GM23338 (cell line): ENCODE data around the gene RAP1GAP2. TPM values are rescaled to one million over a fixed set of nuclear protein-coding genes. Genes with fewer than 3 reads are reported as not detected.

ENCODE experiments used
- EZH2 ChIP-seq: fragments of 200-600 bp; sonication (generic); IDR thresholded peaks from one replicate; pipeline ENCODE4 v1.8.0; 2017; ENCODE audit warnings: antibody characterized with exemption, mild to moderate bottlenecking, low read depth; ENCODE audit not compliant: unreplicated experiment
- EZH2phosphoT487 ChIP-seq: fragments of 200-600 bp; sonication (generic); IDR thresholded peaks from one replicate; pipeline ENCODE4 v1.8.1; 2018; ENCODE audit warnings: antibody characterized with exemption; ENCODE audit not compliant: unreplicated experiment
- NANOG ChIP-seq: IDR thresholded peaks from 2 replicates; pipeline ENCODE4 v1.6.1; 2016; ENCODE audit warnings: antibody characterized with exemption, borderline replicate concordance
- POLR2AphosphoS5 ChIP-seq: IDR thresholded peaks from 2 replicates; pipeline ENCODE4 v1.6.1; 2016; ENCODE audit warnings: antibody characterized with exemption, low read depth
- STAT1 ChIP-seq: IDR thresholded peaks from one replicate; pipeline ENCODE4 v1.6.1; 2016; ENCODE audit warnings: antibody characterized with exemption; ENCODE audit not compliant: unreplicated experiment
- ZNF114 ChIP-seq: fragments of 250-450 bp; sonication (Bioruptor Pico); IDR thresholded peaks from 2 replicates; pipeline ENCODE4 v1.5.0; 2020; ENCODE audit warnings: mild to moderate bottlenecking, moderate library complexity
- ZNF331 ChIP-seq: fragments of 250-450 bp; sonication (Bioruptor Pico); IDR thresholded peaks from 2 replicates; pipeline ENCODE4 v1.5.0; 2020; ENCODE audit warnings: low read depth, mild to moderate bottlenecking, moderate library complexity
- polyA plus RNA-seq: library from polyadenylated mRNA; unstranded; fragments of >200 nt; fragmentation: Nextera tagmentation; extraction: Ambion mirVana; gene quantifications from 2 replicates; pipeline ENCODE4 v1.2.1, GENCODE V29; 2016
- total RNA-seq: library from RNA; depleted of rRNA; stranded (reverse); fragments of >200 nt; shearing (Covaris generic); gene quantifications from 2 replicates; pipeline ENCODE4 v1.2.3, GENCODE V29; 2014
- TF ChIP-seq, protein P1 (sequence below): fragments of 250-450 bp; sonication (Bioruptor Pico); IDR thresholded peaks from 2 replicates; pipeline ENCODE4 v1.5.0; 2020; ENCODE audit warnings: mild to moderate bottlenecking, moderate library complexity
- TF ChIP-seq, protein P2 (sequence below): IDR thresholded peaks from 2 replicates; pipeline ENCODE4 v1.6.1; 2016; ENCODE audit warnings: antibody characterized with exemption
- TF ChIP-seq, protein P3 (sequence below), 2 experiments: fragments of 200-600 bp in 1 of 2; sonication (generic) in 1 of 2; conservative IDR thresholded peaks; 2 replicates each; pipeline versions ENCODE4 v1.5.1 to v1.6.1; 2016 to 2017; ENCODE audit warnings: antibody characterized with exemption in 2 of 2, low read depth in 2 of 2, mild to moderate bottlenecking in 2 of 2, moderate library complexity in 1 of 2

RAP1GAP2 gene
- total and polyA plus RNA-seq, 2 experiments from 2014 or later = 17.8 to 46.1 TPM

DNA sequence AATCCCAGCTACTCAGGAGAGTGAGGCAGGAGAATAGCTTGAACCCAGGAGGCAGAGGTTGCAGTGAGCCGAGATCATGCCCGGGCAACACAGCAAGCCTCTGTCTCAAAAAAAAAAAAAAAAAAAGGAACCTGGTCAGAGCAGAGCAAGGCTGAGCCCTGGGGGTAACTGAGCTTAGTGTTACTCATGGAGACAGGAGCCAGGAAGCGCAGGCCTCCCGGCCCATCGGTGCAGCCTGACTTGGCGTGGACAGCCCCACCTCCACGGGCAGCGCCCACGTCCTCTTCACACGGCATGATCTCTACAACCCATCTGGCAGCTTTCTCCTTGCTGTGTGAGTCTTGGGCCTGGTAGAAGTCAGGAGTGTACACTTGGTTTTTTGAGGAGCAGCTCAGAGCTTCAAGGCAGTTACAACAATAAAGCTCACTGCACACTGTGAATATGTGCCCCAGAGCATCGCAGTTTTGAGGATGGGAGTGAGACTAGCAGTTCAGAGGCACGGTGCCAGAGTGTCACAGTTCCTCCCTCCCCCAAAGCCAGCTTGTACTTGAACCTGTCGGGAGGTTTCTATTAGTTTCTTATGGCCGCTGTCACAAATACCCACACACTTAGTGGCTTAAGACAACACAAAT lies 129.9 kb downstream of the RAP1GAP2 start (continued):
- TF ChIP-seq, protein P1, sequence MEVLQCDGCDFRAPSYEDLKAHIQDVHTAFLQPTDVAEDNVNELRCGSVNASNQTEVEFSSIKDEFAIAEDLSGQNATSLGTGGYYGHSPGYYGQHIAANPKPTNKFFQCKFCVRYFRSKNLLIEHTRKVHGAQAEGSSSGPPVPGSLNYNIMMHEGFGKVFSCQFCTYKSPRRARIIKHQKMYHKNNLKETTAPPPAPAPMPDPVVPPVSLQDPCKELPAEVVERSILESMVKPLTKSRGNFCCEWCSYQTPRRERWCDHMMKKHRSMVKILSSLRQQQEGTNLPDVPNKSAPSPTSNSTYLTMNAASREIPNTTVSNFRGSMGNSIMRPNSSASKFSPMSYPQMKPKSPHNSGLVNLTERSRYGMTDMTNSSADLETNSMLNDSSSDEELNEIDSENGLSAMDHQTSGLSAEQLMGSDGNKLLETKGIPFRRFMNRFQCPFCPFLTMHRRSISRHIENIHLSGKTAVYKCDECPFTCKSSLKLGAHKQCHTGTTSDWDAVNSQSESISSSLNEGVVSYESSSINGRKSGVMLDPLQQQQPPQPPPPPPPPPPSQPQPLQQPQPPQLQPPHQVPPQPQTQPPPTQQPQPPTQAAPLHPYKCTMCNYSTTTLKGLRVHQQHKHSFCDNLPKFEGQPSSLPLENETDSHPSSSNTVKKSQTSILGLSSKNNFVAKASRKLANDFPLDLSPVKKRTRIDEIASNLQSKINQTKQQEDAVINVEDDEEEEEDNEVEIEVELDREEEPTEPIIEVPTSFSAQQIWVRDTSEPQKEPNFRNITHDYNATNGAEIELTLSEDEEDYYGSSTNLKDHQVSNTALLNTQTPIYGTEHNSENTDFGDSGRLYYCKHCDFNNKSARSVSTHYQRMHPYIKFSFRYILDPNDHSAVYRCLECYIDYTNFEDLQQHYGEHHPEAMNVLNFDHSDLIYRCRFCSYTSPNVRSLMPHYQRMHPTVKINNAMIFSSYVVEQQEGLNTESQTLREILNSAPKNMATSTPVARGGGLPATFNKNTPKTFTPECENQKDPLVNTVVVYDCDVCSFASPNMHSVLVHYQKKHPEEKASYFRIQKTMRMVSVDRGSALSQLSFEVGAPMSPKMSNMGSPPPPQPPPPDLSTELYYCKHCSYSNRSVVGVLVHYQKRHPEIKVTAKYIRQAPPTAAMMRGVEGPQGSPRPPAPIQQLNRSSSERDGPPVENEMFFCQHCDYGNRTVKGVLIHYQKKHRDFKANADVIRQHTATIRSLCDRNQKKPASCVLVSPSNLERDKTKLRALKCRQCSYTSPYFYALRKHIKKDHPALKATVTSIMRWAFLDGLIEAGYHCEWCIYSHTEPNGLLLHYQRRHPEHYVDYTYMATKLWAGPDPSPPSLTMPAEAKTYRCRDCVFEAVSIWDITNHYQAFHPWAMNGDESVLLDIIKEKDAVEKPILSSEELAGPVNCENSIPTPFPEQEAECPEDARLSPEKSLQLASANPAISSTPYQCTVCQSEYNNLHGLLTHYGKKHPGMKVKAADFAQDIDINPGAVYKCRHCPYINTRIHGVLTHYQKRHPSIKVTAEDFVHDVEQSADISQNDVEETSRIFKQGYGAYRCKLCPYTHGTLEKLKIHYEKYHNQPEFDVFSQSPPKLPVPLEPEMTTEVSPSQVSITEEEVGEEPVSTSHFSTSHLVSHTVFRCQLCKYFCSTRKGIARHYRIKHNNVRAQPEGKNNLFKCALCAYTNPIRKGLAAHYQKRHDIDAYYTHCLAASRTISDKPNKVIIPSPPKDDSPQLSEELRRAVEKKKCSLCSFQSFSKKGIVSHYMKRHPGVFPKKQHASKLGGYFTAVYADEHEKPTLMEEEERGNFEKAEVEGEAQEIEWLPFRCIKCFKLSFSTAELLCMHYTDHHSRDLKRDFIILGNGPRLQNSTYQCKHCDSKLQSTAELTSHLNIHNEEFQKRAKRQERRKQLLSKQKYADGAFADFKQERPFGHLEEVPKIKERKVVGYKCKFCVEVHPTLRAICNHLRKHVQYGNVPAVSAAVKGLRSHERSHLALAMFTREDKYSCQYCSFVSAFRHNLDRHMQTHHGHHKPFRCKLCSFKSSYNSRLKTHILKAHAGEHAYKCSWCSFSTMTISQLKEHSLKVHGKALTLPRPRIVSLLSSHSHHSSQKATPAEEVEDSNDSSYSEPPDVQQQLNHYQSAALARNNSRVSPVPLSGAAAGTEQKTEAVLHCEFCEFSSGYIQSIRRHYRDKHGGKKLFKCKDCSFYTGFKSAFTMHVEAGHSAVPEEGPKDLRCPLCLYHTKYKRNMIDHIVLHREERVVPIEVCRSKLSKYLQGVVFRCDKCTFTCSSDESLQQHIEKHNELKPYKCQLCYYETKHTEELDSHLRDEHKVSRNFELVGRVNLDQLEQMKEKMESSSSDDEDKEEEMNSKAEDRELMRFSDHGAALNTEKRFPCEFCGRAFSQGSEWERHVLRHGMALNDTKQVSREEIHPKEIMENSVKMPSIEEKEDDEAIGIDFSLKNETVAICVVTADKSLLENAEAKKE = no peak
- TF ChIP-seq EZH2phosphoT487 (no peak), NANOG (no peak), EZH2 (no peak), ZNF331 (no peak), ZNF114 (CRISPR knock-in tag) (no peak), STAT1 (no peak), POLR2AphosphoS5 (no peak)
- TF ChIP-seq, protein P2, sequence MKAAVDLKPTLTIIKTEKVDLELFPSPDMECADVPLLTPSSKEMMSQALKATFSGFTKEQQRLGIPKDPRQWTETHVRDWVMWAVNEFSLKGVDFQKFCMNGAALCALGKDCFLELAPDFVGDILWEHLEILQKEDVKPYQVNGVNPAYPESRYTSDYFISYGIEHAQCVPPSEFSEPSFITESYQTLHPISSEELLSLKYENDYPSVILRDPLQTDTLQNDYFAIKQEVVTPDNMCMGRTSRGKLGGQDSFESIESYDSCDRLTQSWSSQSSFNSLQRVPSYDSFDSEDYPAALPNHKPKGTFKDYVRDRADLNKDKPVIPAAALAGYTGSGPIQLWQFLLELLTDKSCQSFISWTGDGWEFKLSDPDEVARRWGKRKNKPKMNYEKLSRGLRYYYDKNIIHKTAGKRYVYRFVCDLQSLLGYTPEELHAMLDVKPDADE = no peak
- TF ChIP-seq, protein P3, sequence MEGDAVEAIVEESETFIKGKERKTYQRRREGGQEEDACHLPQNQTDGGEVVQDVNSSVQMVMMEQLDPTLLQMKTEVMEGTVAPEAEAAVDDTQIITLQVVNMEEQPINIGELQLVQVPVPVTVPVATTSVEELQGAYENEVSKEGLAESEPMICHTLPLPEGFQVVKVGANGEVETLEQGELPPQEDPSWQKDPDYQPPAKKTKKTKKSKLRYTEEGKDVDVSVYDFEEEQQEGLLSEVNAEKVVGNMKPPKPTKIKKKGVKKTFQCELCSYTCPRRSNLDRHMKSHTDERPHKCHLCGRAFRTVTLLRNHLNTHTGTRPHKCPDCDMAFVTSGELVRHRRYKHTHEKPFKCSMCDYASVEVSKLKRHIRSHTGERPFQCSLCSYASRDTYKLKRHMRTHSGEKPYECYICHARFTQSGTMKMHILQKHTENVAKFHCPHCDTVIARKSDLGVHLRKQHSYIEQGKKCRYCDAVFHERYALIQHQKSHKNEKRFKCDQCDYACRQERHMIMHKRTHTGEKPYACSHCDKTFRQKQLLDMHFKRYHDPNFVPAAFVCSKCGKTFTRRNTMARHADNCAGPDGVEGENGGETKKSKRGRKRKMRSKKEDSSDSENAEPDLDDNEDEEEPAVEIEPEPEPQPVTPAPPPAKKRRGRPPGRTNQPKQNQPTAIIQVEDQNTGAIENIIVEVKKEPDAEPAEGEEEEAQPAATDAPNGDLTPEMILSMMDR (conservative IDR thresholded peaks at IDR 0.05; ENCODE audit: low read depth in 2 of 2) = no peak
